T47D (cell line): Measurements from ENCODE around the gene SPAG9.
"Not testable (repeated sequence)": the region's sequence is repeated elsewhere in the genome, so short reads cannot be mapped to it uniquely, and the experiment has no call there.

Experiments
- DNase-seq, 2 experiments: peaks; one replicate each; pipeline versions ENCODE4 v3.0.0 to v3.0.0-alpha.2; 2011 to 2012; ENCODE audit warnings: low read depth in 1 of 2, low spot score in 1 of 2
- JUND ChIP-seq: IDR thresholded peaks from 2 replicates; pipeline ENCODE4 v1.6.1; 2012; ENCODE audit warnings: low read depth
- in situ Hi-C: cut with HindIII; loops from 2 replicates; pipeline ENCODE4 v1.10.0; 2016; ENCODE audit warnings: low sequenced_read_pairs, low pct_unique_long_range_greater_than_20kb

The SPAG9 gene

GRCh38 chr17:51097708-51098446, 22.8 kb downstream of the SPAG9 start:
- no peak for DNase-seq
- in situ Hi-C loops, result no loop called here

GRCh38 chr17:51091635-51092034, 29.0 kb downstream of the SPAG9 start:
- in situ Hi-C loops, result no loop called here
- no peak for TF ChIP-seq JUND
- DNase-seq, result no peak

More at GRCh38 chr17:51097708-51098446, 22.8 kb downstream of the SPAG9 start:
- TF ChIP-seq JUND, result no peak

GRCh38 chr17:51088868-51089267, 31.8 kb downstream of the SPAG9 start:
- DNase-seq, in situ Hi-C loops: not testable (repeated sequence)

- in situ Hi-C loops, result no loop called here
- no peak for DNase-seq
- no peak for TF ChIP-seq JUND
Measured at GRCh38 chr17:51088287-51088686, 32.4 kb downstream of the SPAG9 start.

GRCh38 chr17:51087072-51087757, 33.5 kb downstream of the SPAG9 start:
- no peak for TF ChIP-seq JUND
- in situ Hi-C loops, result no loop called here
- no peak for DNase-seq

- in situ Hi-C loops, result no loop called here
- no peak; the same call in 1 of the 2 replicates for TF ChIP-seq JUND
Measured at GRCh38 chr17:51085150-51085805, 35.4 kb downstream of the SPAG9 start.

GRCh38 chr17:51083981-51084380, 36.7 kb downstream of the SPAG9 start:
- in situ Hi-C loops, result no loop called here
- DNase-seq, result no peak
- TF ChIP-seq JUND, result no peak

More at GRCh38 chr17:51085150-51085805, 35.4 kb downstream of the SPAG9 start:
- DNase-seq, result no peak

- DNase-seq, in situ Hi-C loops: not testable (repeated sequence)
Measured at GRCh38 chr17:51083364-51083763, 37.3 kb downstream of the SPAG9 start.

- no peak for TF ChIP-seq JUND
- no peak for DNase-seq
- in situ Hi-C loops, result no loop called here
Measured at GRCh38 chr17:51079049-51079448, 41.6 kb downstream of the SPAG9 start.

- no peak for TF ChIP-seq JUND
- in situ Hi-C loops, result no loop called here
- no peak for DNase-seq
Measured at GRCh38 chr17:51078009-51078592, 42.6 kb downstream of the SPAG9 start.

- in situ Hi-C loops, result no loop called here
- no peak for DNase-seq
- TF ChIP-seq JUND, result no peak
Measured at GRCh38 chr17:51076821-51077220, 43.8 kb downstream of the SPAG9 start.

- in situ Hi-C loops, result no loop called here
- no peak for DNase-seq
- TF ChIP-seq JUND, result no peak
Measured at GRCh38 chr17:51071556-51071955, 49.1 kb downstream of the SPAG9 start.

- no peak for DNase-seq
- in situ Hi-C loops, result no loop called here
- no peak for TF ChIP-seq JUND
Measured at GRCh38 chr17:51065466-51065865, 55.2 kb downstream of the SPAG9 start.
